Measurements from ENCODE around the gene FATE1. TPM values are rescaled to one million over a fixed set of nuclear protein-coding genes. Genes with fewer than 3 reads are reported as not detected.

FATE1 gene
- polyA plus RNA-seq, 1 donor from 2014 or later: not detected

DNA sequence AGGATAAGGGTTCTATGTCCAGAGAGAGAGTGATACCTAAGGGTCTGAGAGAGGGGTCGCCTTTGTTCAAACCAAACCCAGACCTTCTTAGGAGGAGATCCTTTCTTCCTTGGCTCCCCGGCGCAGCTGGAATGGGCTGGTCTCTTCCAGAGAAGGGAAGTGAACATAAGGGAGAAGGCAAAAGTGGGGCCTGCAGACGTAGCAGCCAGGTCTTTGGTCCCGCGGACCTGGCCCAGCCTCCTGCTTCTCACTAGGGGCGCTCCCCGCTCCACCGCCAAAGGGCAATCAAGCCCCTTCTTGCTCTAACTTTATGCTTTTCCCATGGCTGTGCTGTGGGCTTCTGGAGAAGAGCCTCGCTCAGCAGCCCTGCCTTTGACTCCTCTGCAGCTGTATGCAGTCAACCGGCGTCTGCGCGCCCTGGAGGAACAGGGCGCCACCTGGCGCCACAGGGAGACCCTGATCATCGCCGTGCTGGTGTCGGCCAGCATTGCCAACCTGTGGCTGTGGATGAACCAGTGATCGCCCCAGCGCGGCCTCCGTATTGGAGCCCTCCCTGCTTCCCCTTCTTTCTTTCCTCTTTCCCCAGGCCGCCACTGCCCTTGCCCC is 6.5 kb downstream of the FATE1 start:
- no peaks in the 10 kb centered on the region for H3K4me1 Mint-ChIP-seq
- no peaks in the 10 kb centered on the region for H3K27me3 Mint-ChIP-seq
- H3K36me3 Mint-ChIP-seq: no peaks in the 10 kb centered on the region
- no peak overlapping the region for H3K4me3 Mint-ChIP-seq
- peak overlapping the region in 1 of 3 donors; percentile 37 for H3K27ac Mint-ChIP-seq
- H3K9me3 Mint-ChIP-seq: peaks cover 0 to 2% (median 0%) of the 10 kb centered on the region in 3 donors

DNA sequence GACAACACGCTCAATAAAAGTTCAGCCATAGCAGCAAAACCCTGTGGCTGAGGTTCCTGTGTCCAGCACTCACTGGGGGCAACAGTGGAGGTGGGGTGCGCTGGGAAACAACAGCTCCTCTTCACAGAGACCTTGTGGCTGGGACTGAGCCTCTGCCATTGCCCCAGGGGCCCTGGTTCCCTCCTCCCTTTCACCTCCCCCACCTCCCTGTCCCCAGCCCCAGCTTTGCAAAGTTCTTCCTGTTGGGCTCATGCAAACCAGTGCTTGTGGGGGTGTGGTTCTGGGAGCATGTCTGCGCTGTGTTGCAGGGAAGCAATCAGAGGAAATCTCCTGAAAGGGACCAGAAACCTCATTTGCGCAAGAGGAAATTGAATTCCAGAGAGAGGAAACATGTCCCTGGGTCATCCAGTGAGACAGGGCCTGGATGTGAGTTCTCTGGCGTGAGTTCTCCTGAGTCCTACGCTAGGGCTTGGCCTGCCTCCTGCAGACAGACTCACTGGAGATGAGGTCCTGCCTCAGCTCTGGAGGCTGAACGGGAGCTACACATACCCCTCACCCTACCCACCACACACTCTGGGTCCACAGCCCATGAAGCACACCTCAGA is 7.4 kb downstream of the FATE1 start:
- Mint-ChIP-seq H3K27me3 (no peaks in the 10 kb centered on the region), H3K36me3 (no peaks in the 10 kb centered on the region), H3K4me3 (no peak overlapping the region), H3K9me3 (peaks cover 0 to 2% (median 0%) of the 10 kb centered on the region in 3 donors), H3K4me1 (no peaks in the 10 kb centered on the region), H3K27ac (no peak overlapping the region)

DNA sequence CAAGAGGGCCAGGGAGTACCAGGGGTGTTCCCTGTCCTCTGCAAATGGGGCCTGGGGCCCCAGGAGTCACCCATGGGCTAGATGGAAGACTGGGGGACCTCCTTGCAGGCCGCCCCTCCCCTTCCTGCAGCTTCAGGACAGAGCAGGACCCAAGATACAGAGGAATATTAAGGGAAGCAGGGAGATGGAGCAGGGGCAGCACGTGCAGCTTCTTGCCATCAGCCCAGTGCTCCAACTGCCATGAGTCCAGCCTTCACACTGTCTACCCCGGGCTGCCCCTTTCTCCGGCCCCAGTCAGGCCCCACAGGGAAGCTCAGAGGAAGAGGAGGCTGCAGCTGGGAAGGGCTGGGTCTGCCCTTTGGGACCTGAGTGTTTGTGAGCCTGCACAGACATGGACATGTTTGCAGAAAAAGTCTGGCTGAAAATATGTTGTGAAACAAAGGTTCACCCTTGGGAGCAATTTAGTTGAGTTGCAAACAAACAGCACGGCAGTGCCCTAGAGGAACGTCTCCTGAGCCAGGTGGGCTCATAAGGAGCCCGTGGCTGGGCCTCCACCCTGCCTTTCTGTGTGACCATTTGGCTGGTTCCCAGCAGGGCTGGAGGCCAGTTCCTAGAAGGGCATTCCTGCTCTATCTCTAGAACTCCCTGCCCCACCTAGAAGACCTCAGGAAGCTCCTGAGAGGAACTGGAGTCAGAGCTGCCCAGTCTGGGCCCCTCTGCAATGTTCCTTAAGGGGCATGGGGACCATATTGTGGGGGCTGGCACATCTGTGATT is 8.9 kb downstream of the FATE1 start:
- Mint-ChIP-seq H3K9me3 (no peaks in the 10 kb centered on the region), H3K36me3 (no peaks in the 10 kb centered on the region), H3K4me1 (no peaks in the 10 kb centered on the region), H3K27me3 (no peaks in the 10 kb centered on the region), H3K27ac (no peak overlapping the region), H3K4me3 (no peak overlapping the region)

DNA sequence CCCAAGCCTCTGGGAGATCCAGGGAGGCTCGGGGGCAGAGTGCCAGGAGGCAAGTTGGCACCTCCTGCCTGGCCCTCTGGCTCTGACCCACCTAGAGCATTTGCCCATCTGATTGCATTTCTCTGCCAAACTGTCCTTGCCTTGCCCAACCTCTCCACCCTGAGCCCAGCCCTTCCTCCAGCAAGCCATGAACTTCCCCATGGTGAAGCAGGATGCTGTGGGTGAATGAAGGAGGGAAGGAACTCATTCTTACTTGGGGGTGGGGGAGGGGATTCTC is 9.4 kb downstream of the FATE1 start:
- Mint-ChIP-seq H3K4me3 (no peak overlapping the region), H3K9me3 (peaks cover 0 to 2% (median 0%) of the 10 kb centered on the region in 3 donors), H3K4me1 (no peaks in the 10 kb centered on the region), H3K27ac (no peak overlapping the region), H3K27me3 (no peaks in the 10 kb centered on the region), H3K36me3 (no peaks in the 10 kb centered on the region)

DNA sequence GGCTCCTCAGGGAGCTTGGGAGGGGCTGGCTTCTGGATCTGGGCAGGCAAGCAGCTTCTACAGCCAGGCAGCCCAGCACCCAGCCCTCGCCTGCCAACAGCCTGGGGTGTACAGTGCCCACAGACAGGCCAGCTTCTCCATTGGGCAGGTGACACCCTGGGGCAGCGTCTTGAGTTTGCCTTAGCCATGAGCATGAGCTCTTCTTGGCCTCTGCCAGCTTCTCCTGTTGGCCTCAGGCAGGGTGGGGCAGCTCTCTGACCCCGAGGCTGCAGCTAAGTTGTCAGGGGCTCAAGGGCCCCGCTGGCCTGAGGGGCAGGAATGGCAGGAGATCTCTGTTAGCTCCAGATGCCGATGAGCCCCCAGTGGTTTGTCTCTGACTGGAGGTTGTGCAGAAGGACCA is 10.9 kb downstream of the FATE1 start:
- Mint-ChIP-seq H3K27ac (no peak overlapping the region), H3K9me3 (peaks cover 0 to 2% (median 0%) of the 10 kb centered on the region in 3 donors), H3K4me1 (no peaks in the 10 kb centered on the region), H3K36me3 (no peaks in the 10 kb centered on the region), H3K27me3 (no peaks in the 10 kb centered on the region), H3K4me3 (no peak overlapping the region)

DNA sequence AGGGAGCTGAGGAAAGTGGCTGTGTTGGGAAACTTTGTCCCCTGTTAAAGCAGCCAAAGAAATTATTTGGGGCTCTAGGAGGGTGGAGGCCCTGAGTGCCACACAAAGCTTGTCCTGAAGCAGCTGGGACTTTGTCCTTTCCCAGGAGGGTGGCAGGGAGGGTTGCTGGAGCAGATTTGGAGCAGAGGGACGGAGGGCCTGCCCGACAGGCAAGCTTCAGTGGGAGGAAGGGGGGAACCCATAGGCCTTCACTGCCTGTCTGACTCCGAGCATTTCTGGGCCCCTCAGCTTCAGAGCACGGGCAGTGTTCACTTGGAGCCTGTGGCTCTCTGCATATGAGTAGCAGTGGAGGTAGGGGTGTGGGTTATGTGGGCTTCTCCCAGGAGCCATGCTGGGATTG is 11.5 kb downstream of the FATE1 start:
- no peak overlapping the region for H3K27ac Mint-ChIP-seq
- no peak overlapping the region for H3K4me3 Mint-ChIP-seq
- no peaks in the 10 kb centered on the region for H3K36me3 Mint-ChIP-seq
- H3K9me3 Mint-ChIP-seq: peaks cover 0 to 2% (median 0%) of the 10 kb centered on the region in 3 donors
- no peaks in the 10 kb centered on the region for H3K4me1 Mint-ChIP-seq
- H3K27me3 Mint-ChIP-seq: no peaks in the 10 kb centered on the region

DNA sequence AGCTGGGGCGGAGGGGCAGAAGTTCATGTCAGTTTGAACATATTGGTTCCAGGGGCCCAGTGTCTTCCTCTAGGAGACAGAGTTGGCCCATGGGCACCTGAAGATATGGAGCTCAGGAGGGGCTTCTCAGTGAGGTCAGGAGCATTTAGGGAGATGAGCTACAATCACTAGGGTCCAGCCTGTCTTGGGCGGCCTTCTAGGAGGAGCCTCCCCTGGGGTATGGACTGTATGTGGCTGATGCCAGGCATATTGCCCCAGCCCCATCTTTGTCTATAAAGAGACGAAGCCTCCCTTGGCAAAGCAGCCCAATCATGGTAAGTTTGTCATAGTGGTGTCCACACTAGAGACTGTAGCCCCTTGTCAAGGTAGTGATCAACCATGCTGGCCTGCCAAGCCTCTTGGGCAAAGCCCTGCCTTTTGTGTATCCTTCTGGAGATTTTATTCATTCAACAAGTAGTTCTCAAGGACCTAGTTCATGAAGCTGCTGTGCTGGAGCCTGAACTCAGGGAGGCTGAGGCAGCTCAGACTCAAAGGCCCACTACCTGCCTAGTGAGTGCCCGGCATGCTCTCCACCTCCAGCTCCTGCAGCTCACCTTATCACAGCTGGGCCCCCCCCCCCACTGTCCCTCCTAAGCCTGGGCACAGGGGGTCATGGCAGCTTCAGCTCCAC is 13.4 kb downstream of the FATE1 start:
- no peaks in the 10 kb centered on the region for H3K4me1 Mint-ChIP-seq
- H3K27me3 Mint-ChIP-seq: no peaks in the 10 kb centered on the region
- no peak overlapping the region for H3K4me3 Mint-ChIP-seq
- H3K9me3 Mint-ChIP-seq: peaks cover 0 to 2% (median 0%) of the 10 kb centered on the region in 3 donors
- no peak overlapping the region for H3K27ac Mint-ChIP-seq
- H3K36me3 Mint-ChIP-seq: no peaks in the 10 kb centered on the region

DNA sequence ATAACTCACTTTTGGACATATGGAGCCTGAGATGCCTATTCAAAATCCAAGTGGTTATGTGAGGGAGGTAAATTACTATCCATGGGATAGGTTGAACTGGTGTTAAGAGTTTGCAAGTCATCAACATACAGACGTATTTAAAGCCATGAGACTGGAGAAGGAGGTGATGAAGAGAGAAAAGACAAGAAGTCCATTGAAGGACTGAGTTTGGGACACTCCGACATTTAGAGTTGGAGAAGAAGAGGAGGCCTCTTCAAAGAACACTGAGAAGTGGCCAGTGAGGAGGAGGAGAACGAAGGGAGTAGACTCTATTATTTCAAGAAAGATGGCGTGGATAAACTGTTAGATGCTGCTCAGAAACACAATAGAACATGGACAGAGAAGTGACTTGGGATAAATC is 18.6 kb downstream of the FATE1 start, which contains the start of gene CNGA2:
CNGA2 (plus strand) TSS at position 301 of the 400 bp plus-strand sequence. CDS start 3,738 bp downstream, outside the sequence.
- Mint-ChIP-seq H3K27ac (no peak within 1 kb of the TSS), H3K36me3 (no peaks in the 10 kb centered on the region), H3K4me1 (no peaks in the 10 kb centered on the region), H3K27me3 (no peaks in the 10 kb centered on the region), H3K4me3 (no peak within 1 kb of the TSS), H3K9me3 (peaks cover 0 to 2% (median 0%) of the 10 kb centered on the region in 3 donors)

DNA sequence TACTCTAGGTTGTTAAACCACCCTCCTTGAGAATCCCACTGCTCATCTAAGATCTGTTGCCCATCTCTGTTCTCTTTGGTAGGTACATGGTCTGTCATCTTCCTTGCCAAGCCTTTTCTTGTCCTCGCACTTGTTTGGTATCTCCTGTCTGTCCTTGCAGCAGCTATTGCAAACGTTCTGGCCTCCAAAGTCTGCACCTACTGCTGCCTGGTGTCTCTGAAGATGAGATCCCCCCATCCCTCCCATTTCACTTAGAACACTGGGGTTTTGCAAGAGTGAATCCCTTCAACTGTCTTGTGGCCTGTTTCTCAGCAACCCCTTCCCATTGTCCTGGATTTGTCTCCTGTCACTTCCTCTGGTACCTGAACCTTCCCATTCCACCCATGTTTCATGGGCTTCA is 19.4 kb downstream of the FATE1 start:
- Mint-ChIP-seq H3K36me3 (no peaks in the 10 kb centered on the region), H3K4me1 (no peaks in the 10 kb centered on the region), H3K27me3 (no peaks in the 10 kb centered on the region), H3K27ac (no peak overlapping the region), H3K9me3 (no peaks in the 10 kb centered on the region), H3K4me3 (no peak overlapping the region)

DNA sequence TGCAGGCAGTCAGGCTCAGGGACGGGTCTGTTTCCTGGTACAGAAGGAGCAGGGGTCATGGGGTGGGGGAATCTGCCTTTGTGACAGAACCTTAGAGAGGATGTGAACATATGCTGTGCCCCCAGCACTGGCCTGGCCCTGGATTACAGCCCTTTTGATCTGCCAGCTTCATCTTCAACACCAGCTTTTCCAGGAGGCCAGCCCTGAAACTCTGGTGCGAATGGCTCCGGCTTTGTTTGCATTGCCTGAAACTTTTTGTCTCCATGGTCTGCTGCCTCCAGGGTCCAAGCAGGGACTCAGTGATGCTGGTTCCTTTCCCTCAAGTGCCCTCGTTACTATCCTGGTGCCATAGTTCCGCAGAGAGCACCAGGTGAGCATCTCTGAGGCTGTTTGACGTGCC is 20.9 kb downstream of the FATE1 start:
- Mint-ChIP-seq H3K27ac (no peak overlapping the region), H3K4me3 (no peak overlapping the region), H3K4me1 (no peaks in the 10 kb centered on the region), H3K27me3 (peaks cover 1% of the 10 kb centered on the region), H3K9me3 (no peaks in the 10 kb centered on the region), H3K36me3 (no peaks in the 10 kb centered on the region)

DNA sequence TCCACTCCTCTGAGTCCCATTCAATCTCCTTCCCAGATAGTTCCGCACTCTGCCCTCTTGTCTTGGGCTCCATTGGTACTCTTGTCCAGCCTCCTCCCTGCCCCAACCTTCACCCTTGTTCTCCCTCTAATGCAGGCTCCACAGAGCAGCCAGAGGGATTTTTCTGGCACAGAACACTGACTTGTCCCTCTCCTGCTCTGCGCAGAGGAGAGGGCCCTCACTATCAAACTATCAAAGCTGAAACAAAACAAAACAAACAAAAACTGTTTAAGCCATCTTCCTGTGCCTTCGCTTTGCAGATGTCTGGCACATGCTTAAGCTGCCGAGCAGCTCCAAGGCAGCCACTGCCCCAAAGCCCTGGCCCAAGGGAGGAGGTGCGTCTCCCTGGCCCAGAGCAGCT is 21.7 kb downstream of the FATE1 start:
- no peaks in the 10 kb centered on the region for H3K4me1 Mint-ChIP-seq
- H3K4me3 Mint-ChIP-seq: no peak overlapping the region
- H3K36me3 Mint-ChIP-seq: no peaks in the 10 kb centered on the region
- H3K27me3 Mint-ChIP-seq: peaks cover 1% of the 10 kb centered on the region
- no peak overlapping the region for H3K27ac Mint-ChIP-seq
- no peaks in the 10 kb centered on the region for H3K9me3 Mint-ChIP-seq

DNA sequence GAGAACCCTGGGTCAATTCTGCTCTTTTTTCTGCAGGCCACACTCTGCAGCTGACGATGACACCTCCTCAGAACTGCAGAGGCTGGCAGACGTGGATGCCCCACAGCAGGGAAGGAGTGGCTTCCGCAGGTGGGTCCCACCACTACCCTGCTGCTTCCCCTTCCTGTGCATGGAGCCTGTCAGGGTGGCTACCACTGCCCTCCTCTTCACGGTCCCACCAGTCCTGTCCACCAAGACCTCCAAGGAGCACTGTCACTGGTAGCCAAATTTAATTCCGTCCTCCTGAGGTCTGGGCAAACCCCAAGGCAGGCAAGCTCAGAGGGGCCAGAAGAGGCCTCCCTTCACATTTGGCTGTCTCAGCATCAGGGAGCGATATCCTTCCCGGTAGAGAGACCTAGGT is 22.9 kb downstream of the FATE1 start:
- peaks cover 0 to 1% (median 0%) of the 10 kb centered on the region in 3 donors for H3K9me3 Mint-ChIP-seq
- H3K27me3 Mint-ChIP-seq: peaks cover 1% of the 10 kb centered on the region
- no peak overlapping the region for H3K27ac Mint-ChIP-seq
- no peak overlapping the region for H3K4me3 Mint-ChIP-seq
- no peaks in the 10 kb centered on the region for H3K4me1 Mint-ChIP-seq
- H3K36me3 Mint-ChIP-seq: no peaks in the 10 kb centered on the region

DNA sequence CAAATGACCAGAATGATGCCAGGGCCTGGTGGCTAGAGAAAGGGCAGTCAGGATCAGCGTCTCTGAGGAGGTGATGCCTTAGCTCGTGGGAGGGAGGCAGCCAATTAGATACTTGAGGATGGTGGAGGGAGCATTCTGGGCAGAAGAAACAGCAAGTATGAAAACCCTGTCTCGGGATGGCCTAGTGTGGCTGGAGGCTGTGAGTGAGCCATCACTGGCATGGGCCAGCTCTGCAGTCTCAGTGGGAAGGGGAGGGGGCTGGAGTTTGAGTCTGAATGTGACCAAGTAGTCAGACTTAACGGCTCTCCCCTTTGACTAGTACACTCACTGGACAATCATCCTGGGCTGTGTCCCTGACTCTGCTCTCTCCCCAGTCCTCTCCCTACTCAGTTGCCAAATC is 25.8 kb downstream of the FATE1 start:
- peaks cover 1% of the 10 kb centered on the region for H3K27me3 Mint-ChIP-seq
- no peak overlapping the region for H3K4me3 Mint-ChIP-seq
- H3K36me3 Mint-ChIP-seq: no peaks in the 10 kb centered on the region
- no peaks in the 10 kb centered on the region for H3K4me1 Mint-ChIP-seq
- H3K27ac Mint-ChIP-seq: no peak overlapping the region
- peaks cover 0 to 2% (median 0%) of the 10 kb centered on the region in 3 donors for H3K9me3 Mint-ChIP-seq

DNA sequence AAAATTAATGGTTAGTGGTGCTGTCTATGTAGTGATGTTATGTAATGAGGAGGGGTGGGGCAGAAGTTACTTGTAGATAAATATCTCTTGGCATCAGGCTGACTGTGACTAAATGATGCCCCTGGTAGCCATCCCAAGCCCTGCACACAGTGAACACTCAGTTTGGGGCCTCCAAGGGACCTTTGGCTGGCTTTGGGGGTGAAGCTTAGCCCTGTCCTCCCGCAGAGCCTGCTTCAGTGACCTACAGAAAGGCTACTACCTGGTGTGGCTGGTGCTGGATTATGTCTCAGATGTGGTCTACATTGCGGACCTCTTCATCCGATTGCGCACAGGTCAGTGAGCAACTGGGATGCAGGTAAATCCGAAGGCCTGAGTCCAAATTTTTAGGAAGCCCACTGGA is 26.5 kb downstream of the FATE1 start:
- no peak overlapping the region for H3K27ac Mint-ChIP-seq
- H3K36me3 Mint-ChIP-seq: no peaks in the 10 kb centered on the region
- H3K4me1 Mint-ChIP-seq: no peaks in the 10 kb centered on the region
- H3K9me3 Mint-ChIP-seq: peaks cover 0 to 2% (median 0%) of the 10 kb centered on the region in 3 donors
- H3K27me3 Mint-ChIP-seq: peaks cover 1% of the 10 kb centered on the region
- no peak overlapping the region for H3K4me3 Mint-ChIP-seq

DNA sequence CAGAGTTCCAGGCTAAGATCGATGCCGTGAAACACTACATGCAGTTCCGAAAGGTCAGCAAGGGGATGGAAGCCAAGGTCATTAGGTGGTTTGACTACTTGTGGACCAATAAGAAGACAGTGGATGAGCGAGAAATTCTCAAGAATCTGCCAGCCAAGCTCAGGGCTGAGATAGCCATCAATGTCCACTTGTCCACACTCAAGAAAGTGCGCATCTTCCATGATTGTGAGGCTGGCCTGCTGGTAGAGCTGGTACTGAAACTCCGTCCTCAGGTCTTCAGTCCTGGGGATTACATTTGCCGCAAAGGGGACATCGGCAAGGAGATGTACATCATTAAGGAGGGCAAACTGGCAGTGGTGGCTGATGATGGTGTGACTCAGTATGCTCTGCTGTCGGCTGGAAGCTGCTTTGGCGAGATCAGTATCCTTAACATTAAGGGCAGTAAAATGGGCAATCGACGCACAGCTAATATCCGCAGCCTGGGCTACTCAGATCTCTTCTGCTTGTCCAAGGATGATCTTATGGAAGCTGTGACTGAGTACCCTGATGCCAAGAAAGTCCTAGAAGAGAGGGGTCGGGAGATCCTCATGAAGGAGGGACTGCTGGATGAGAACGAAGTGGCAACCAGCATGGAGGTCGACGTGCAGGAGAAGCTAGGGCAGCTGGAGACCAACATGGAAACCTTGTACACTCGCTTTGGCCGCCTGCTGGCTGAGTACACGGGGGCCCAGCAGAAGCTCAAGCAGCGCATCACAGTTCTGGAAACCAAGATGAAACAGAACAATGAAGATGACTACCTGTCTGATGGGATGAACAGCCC is 28.0 kb downstream of the FATE1 start:
- Mint-ChIP-seq H3K4me3 (no peak overlapping the region), H3K9me3 (peaks cover 0 to 2% (median 0%) of the 10 kb centered on the region in 3 donors), H3K4me1 (no peaks in the 10 kb centered on the region), H3K36me3 (no peaks in the 10 kb centered on the region), H3K27ac (no peak overlapping the region), H3K27me3 (peaks cover 1% of the 10 kb centered on the region)
